ENCODE data around the gene CPA5. TPM values are rescaled to one million over a fixed set of nuclear protein-coding genes. Genes with fewer than 3 reads are reported as not detected.

Gene CPA5
- total and polyA plus RNA-seq, 2 of the 8 experiments (the other 6 are each of a cell fraction or from before 2014, with no cell fraction given): 0.12 TPM; not detected in 1

DNA sequence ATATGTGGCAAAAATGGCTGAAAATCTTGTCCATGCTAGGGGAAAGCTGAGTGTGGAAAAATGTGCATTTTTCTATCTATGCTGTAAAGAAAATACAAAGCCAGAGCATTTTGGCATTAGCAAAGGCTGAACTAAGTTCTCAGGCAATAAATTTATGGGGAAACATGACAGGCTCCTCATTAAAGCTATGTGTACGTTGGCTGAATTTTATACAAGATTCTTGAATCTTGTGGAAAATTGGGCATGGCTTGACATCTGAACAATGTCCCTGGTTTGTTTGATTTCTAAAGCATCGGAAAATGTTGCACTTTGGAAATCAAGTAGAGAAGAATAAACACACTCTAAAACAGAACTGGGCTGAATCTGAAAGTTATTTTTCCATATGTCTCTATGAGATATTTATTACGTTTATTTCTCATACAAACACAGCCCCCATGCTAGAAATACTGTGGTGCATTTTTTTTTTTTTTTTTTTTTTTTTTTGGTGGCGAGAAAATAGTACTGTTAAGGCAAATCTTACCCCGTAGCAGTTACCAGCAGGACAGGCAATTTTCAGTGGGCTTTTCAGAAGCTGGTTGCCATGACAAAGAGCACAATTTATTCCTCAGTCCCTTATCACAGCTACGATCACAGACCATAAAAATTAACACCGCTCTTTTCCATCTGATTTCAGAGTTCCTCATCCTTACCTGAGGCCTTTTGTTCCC, 52.6 kb downstream of the CPA5 start:
- Histone ChIP-seq H3K14ac (ENCODE audit: insufficient read length) (no peak overlapping the region), H2BK12ac (ENCODE audit: low read depth, low read length) (no peak overlapping the region), H2AK5ac (ENCODE audit: low read depth, low read length) (no peak overlapping the region), H4K20me1 (replicated peaks in 1 of 2; ENCODE audit: control insufficient read depth in 1 of 2, insufficient read depth in 2 of 2, low read length in 2 of 2) (no peaks in the 10 kb centered on the region), H3K23ac (ENCODE audit: insufficient read length) (no peak overlapping the region), H2AFZ (ENCODE audit: low read length) (no peak overlapping the region), H3K9ac (replicated peaks in 1 of 4; ENCODE audit: extremely low read depth in 1 of 4, low read depth in 3 of 4, low read length in 3 of 4) (no peak overlapping the region), H3K4ac (replicated peaks; ENCODE audit: insufficient read length, low read depth, low read length) (no peak overlapping the region), H4K8ac (ENCODE audit: extremely low read depth, insufficient read depth, low read length) (no peak overlapping the region), H3K9me3 (ENCODE audit: insufficient read depth in 2 of 2, low read depth in 1 of 2, low read length in 1 of 2) (no peaks in the 10 kb centered on the region), H2BK20ac (ENCODE audit: low read length) (no peak overlapping the region), H3K4me1 (replicated peaks in 1 of 4; ENCODE audit: control insufficient read depth in 3 of 4, insufficient read depth in 4 of 4, low read length in 3 of 4) (peaks cover 0 to 2% (median 0%) of the 10 kb centered on the region in 4 experiments; a peak in 2 of 7 replicates), H2BK5ac (ENCODE audit: low read depth, low read length) (no peak overlapping the region), H3K79me2 (ENCODE audit: control insufficient read depth in 1 of 2, insufficient read depth in 2 of 2, low read length in 2 of 2) (no peaks in the 10 kb centered on the region), H4K5ac (ENCODE audit: insufficient read length, low read depth, low read length) (no peak overlapping the region), H3K36me3 (ENCODE audit: control insufficient read depth in 2 of 4, insufficient read depth in 4 of 4, low read length in 3 of 4) (no peaks in the 10 kb centered on the region), H3K23me2 (ENCODE audit: low read depth, low read length) (no peaks in the 10 kb centered on the region), H3K27ac (ENCODE audit: low read depth, low read length) (no peak overlapping the region), H3K4me2 (ENCODE audit: insufficient read depth in 1 of 2, low read depth in 2 of 2, low read length in 2 of 2) (no peak overlapping the region), H3K27me3 (replicated peaks in 1 of 4; ENCODE audit: control insufficient read depth in 3 of 4, extremely low read depth in 1 of 4, insufficient read depth in 3 of 4, low read length in 3 of 4) (no peaks in the 10 kb centered on the region), H3K18ac (ENCODE audit: extremely low read depth, low read length) (no peak overlapping the region), H2BK15ac (ENCODE audit: low read length) (no peak overlapping the region), H3K4me3 (ENCODE audit: extremely low read depth in 1 of 4, insufficient read depth in 2 of 4, low read depth in 3 of 4, low read length in 4 of 4) (no peak overlapping the region), H3K79me1 (ENCODE audit: low read depth, low read length) (no peaks in the 10 kb centered on the region), H3K56ac (replicated peaks; ENCODE audit: insufficient read length, low read depth, low read length) (no peak overlapping the region), H2BK120ac (replicated peaks; ENCODE audit: low read depth, low read length) (no peak overlapping the region), H4K91ac (replicated peaks; ENCODE audit: insufficient read length, low read length) (no peak overlapping the region)
- ChIA-PET POLR2A (ENCODE audit: partially characterized antibody) (no interaction called here), CTCF (ENCODE audit: partially characterized antibody) (interaction anchor here (2.3 kb wide), 1 partner anchor 16 kb away, joined by 11 read pairs; the partner anchor contains the start of gene CPA1)
- TF ChIP-seq MAFK (IDR thresholded peaks at IDR 0.05; ENCODE audit: low read depth, low read length) (no peak), SIRT6 (IDR thresholded peaks at IDR 0.05; ENCODE audit: low read length) (no peak), SUZ12 (IDR thresholded peaks at IDR 0.05; ENCODE audit: low read length) (no peak), NRF1 (IDR thresholded peaks at IDR 0.05; ENCODE audit: low read depth, low read length) (no peak), YY1 (IDR thresholded peaks at IDR 0.05; ENCODE audit: low read depth, low read length) (no peak), TBP (IDR thresholded peaks at IDR 0.05; ENCODE audit: low read depth, low read length) (no peak)
- FAIRE-seq: no peak
- no peak for DNase-seq (ENCODE audit: low read depth in 1 of 2, low spot score in 2 of 2)
- 87% methylated on average over 7 of the region's 7 CpGs; no CpG with 5 or more reads in 1 of the 2 experiments for WGBS, 2 experiments (ENCODE audit: extremely low coverage in 1 of 2, insufficient coverage in 1 of 2, insufficient read length in 1 of 2, insufficient replicate concordance in 2 of 2, low coverage in 1 of 2, low lambda C conversion rate in 2 of 2, missing lambda C conversion rate in 1 of 2)

All from H1 (cell line).